Thyroid gland (tissue), 4 donors: ENCODE data around the gene CHP1. TPM values are rescaled to one million over a fixed set of nuclear protein-coding genes. Genes with fewer than 3 reads are reported as not detected.
A peak's percentile ranks its signal among the peaks of the same experiment; 100 is the strongest.
"Not testable (repeated sequence)": the region's sequence is repeated elsewhere in the genome, so short reads cannot be mapped to it uniquely, and the experiment has no call there.

Source experiments
- DNase-seq, 2 donors: peaks; one replicate each; pipeline ENCODE4 v3.0.0-alpha.2; 2019
- H3K27ac ChIP-seq, 3 donors: fragments of 200-600 bp; sonication (generic); 1 replicate in 2 of 3; 2 replicates in 1 of 3; pipeline ENCODE4 v1.5.1; 2016 to 2019; ENCODE audit warnings: mild to moderate bottlenecking in 1 of 3, moderate library complexity in 1 of 3
- H3K27me3 ChIP-seq: fragments of 200-600 bp; sonication (generic); one replicate; pipeline ENCODE4 v1.5.1; 2019
- H3K36me3 ChIP-seq, 2 donors: fragments of 200-600 bp; sonication (generic); one replicate each; pipeline ENCODE4 v1.5.1; 2016 to 2019
- H3K4me1 ChIP-seq, 2 donors: fragments of 200-600 bp; sonication (generic); one replicate each; pipeline ENCODE4 v1.5.1; 2017 to 2019
- H3K4me3 ChIP-seq, 3 donors: fragments of 200-600 bp; sonication (generic); replicated peaks in 1 of 3; 1 replicate in 2 of 3; 2 replicates in 1 of 3; pipeline ENCODE4 v1.5.1; 2016; ENCODE audit warnings: mild to moderate bottlenecking in 1 of 3
- H3K9me3 ChIP-seq: fragments of 200-600 bp; sonication (generic); one replicate; pipeline ENCODE4 v1.5.1; 2017
- POLR2A ChIP-seq, 2 donors: fragments of 450-650 bp; IDR thresholded peaks; one replicate each; pipeline ENCODE4 v1.6.1; 2017; ENCODE audit warnings: antibody characterized with exemption in 2 of 2, mild to moderate bottlenecking in 2 of 2, moderate library complexity in 1 of 2
- WGBS, 2 donors: methylation state at CpG; one replicate each; pipeline ENCODE4 v1.1.5; 2017; 5-methylcytosine and 5-hydroxymethylcytosine counted together
- intact Hi-C: fragments of 100-400 bp; cut with DNase I; formaldehyde crosslinking; loops from one replicate; pipeline ENCODE4 v1.15.1; 2023
- total RNA-seq, 4 donors: library from RNA; depleted of rRNA; stranded (reverse); fragments of >200 nt; gene quantifications; one replicate each; pipeline ENCODE4 v1.2.3, GENCODE V29; 2016
- TF ChIP-seq, protein P1 (sequence below), 6 experiments: fragments of 200-600 bp in 3 of 6; fragments of 450-650 bp in 3 of 6; sonication (generic) in 3 of 6; IDR thresholded peaks; one replicate each; pipeline ENCODE4 v1.5.1; 2016 to 2019; ENCODE audit warnings: antibody characterized with exemption in 6 of 6, mild to moderate bottlenecking in 2 of 6, inconsistent platforms in 1 of 6, moderate library complexity in 1 of 6

CHP1 gene
- total RNA-seq, 4 donors from 2014 or later, result 163 to 347 (median 248) TPM

DNA sequence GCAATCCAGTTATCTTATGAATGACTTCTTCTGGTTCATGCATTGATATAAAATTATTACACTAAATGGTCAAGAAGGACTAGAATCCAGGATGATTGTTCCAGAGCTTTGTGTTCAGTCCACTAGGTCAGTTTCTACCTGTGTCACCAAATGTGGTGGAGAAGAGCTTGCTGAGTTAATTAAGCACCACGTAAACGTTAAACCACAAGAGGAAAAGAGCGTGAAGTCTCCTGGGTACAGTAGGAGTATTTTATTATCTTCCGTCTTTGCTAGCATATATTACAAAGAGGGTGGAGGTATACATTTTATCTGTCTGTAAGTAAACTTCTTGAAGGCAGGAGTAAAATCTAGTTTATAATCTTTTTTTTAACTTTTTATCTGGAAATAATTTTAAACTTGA lies 23.5 kb downstream of the CHP1 start:
- H3K4me3 ChIP-seq, result no peak overlapping the region
- H3K4me1 ChIP-seq, result peaks cover 16 to 24% of the 10 kb centered on the region in 2 donors
- WGBS, 2 donors, result 92 to 94% methylated on average over 4 of the region's 4 CpGs
- no peak for DNase-seq
- H3K9me3 ChIP-seq, result no peaks in the 10 kb centered on the region
- no peaks in the 10 kb centered on the region for H3K27me3 ChIP-seq
- H3K36me3 ChIP-seq, result peaks cover 3 to 4% of the 10 kb centered on the region in 2 donors
- intact Hi-C loops, result no loop called here
- TF ChIP-seq POLR2A (IDR thresholded peaks at IDR 0.05), result no peak
- TF ChIP-seq, protein P1, sequence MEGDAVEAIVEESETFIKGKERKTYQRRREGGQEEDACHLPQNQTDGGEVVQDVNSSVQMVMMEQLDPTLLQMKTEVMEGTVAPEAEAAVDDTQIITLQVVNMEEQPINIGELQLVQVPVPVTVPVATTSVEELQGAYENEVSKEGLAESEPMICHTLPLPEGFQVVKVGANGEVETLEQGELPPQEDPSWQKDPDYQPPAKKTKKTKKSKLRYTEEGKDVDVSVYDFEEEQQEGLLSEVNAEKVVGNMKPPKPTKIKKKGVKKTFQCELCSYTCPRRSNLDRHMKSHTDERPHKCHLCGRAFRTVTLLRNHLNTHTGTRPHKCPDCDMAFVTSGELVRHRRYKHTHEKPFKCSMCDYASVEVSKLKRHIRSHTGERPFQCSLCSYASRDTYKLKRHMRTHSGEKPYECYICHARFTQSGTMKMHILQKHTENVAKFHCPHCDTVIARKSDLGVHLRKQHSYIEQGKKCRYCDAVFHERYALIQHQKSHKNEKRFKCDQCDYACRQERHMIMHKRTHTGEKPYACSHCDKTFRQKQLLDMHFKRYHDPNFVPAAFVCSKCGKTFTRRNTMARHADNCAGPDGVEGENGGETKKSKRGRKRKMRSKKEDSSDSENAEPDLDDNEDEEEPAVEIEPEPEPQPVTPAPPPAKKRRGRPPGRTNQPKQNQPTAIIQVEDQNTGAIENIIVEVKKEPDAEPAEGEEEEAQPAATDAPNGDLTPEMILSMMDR (IDR thresholded peaks at IDR 0.05), result no peak
- H3K27ac ChIP-seq, result no peak overlapping the region

DNA sequence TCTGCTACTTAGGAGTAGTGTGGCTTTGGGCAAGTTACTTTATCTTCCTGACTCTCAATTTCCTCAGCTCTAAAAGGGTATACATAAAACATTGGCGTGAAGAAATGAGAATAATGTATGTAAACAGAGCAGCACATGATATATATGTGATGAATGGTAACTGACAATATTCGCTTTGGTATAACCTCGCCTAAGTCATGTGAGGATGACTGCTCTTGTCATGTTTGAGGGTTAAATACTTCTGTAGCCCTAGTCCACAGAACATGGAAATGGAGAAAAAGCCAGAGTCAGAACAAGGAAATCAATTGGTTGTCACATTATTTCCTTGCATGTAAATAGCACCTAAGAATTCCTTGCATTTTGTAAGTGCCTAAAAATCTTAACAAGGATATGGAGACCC lies 25.0 kb downstream of the CHP1 start:
- H3K36me3 ChIP-seq, result peaks cover 3 to 4% of the 10 kb centered on the region in 2 donors
- peak overlapping the region in 1 of 3 donors; percentile 38 for H3K27ac ChIP-seq
- DNase-seq, result no peak
- H3K9me3 ChIP-seq, result no peaks in the 10 kb centered on the region
- no peak overlapping the region for H3K4me3 ChIP-seq
- H3K27me3 ChIP-seq, result no peaks in the 10 kb centered on the region
- peaks cover 10 to 23% of the 10 kb centered on the region in 2 donors for H3K4me1 ChIP-seq
- TF ChIP-seq, protein P1 (IDR thresholded peaks at IDR 0.05), result no peak
- TF ChIP-seq POLR2A (IDR thresholded peaks at IDR 0.05), result no peak
- intact Hi-C loops, result no loop called here
- whole genome bisulfite sequencing, 2 donors, result 98 to 99% methylated on average over 3 of the region's 3 CpGs

DNA sequence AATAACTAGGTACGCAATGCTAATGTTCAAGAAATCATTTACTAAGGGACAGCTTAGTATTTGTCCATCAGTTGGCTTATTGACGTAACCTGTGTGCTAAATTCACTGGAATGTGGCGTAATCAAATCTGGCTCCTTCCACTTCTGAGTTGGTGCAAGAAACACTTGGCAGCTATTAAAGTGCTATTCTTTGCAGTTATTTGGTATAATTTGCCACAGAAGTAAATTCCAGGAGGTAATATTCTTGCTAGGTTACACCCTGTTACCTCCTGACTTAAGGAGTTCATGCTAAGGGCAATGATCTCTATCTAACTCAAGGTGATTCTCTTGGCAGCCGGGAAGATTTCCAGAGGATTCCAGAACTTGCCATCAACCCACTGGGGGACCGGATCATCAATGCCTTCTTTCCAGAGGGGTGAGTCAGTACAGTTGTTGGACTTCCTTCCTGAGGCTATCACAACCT lies 25.5 kb downstream of the CHP1 start:
- H3K36me3 ChIP-seq, result peaks cover 3 to 4% of the 10 kb centered on the region in 2 donors
- H3K27me3 ChIP-seq, result no peaks in the 10 kb centered on the region
- no peak overlapping the region for H3K4me3 ChIP-seq
- intact Hi-C loops, result no loop called here
- WGBS, 2 donors, result 86 to 87% methylated on average over 5 of the region's 5 CpGs
- peak overlapping the region in 1 of 3 donors; percentile 38 for H3K27ac ChIP-seq
- TF ChIP-seq, protein P1 (IDR thresholded peaks at IDR 0.05), result no peak
- TF ChIP-seq POLR2A (IDR thresholded peaks at IDR 0.05), result no peak
- H3K4me1 ChIP-seq, result peaks cover 10 to 23% of the 10 kb centered on the region in 2 donors
- H3K9me3 ChIP-seq, result no peaks in the 10 kb centered on the region
- DNase-seq, result no peak

DNA sequence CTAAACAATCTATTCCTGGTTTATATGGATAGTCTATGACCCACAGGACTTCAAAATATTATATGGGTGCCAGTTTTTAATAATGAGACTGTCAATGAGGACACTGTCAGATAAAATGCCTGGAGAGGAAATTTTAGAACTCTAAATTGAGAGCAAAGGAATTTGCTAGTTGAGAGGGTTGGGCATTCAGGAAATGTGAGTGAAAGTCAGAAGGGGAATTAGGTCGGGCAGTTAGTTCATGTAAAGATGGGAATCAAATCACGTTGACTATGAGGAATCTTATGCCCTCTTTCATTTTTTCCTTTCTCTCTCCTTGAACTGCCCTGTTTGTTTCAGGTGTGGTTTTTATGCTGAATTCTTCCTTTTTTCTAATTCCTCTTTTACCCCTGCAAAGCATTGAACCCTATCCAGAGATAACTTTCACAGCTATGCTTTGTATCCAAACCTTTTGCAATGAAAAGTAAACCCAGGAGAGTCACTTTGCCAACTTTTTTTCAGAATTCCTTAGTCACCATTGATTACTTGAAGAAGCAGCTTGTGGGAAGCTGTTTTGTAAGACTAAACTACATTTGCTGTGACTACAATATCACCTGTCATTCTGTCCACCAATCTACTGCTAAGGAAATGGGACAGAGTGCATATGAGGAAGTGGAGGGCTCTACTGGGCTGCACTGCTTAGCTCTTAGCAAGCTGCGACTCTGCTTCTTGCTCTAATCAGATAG lies 27.8 kb downstream of the CHP1 start:
- 48 to 52% methylated on average over 3 of the region's 3 CpGs for WGBS, 2 donors
- peaks cover 4 to 11% of the 10 kb centered on the region in 2 donors for H3K36me3 ChIP-seq
- H3K27me3 ChIP-seq, result no peaks in the 10 kb centered on the region
- peaks cover 10 to 23% of the 10 kb centered on the region in 2 donors for H3K4me1 ChIP-seq
- intact Hi-C loops, result no loop called here
- H3K4me3 ChIP-seq, result no peak overlapping the region
- H3K9me3 ChIP-seq, result no peaks in the 10 kb centered on the region
- H3K27ac ChIP-seq, result peak overlapping the region; percentile 21 to 73 (median 39)
- peak; percentile 29 to 30 for DNase-seq
- TF ChIP-seq, protein P1 (IDR thresholded peaks at IDR 0.05), result no peak
- peak in 1 of 2 donors; percentile 40 for TF ChIP-seq POLR2A (IDR thresholded peaks at IDR 0.05)

DNA sequence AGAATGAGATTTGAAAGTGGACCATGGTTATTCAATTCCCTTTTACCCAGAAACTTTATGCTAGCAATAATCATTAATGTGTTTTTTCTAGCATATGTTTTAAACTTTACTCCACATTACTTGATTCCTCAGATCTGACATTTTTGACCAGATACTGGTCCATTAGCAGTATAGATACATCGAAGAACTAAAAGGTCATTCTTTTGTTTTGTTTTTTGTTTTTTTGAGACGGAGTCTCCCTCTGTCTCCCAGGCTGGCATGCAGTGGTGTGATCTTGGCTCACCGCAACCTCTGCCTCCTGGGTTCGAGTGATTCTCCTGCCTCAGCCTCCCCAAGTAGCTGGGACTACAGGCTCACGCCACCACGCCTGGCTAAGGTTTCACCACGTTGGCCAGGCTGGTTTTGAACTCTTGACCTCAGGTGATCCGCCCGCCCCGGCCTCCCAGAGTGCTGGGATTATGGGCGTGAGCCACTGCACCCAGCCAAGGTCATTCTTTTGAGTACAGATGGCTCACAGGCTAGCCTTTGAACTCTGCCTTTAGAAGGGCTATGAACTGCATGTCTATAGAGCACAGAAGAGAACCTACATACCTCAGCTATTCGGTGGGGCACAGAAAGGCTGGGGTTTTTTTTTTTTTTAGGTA lies 28.6 kb downstream of the CHP1 start:
- TF ChIP-seq, protein P1 (IDR thresholded peaks at IDR 0.05), result no peak
- TF ChIP-seq POLR2A (IDR thresholded peaks at IDR 0.05), result no peak
- Histone ChIP-seq H3K27ac (peak overlapping the region; percentile 21 to 73 (median 39)), H3K36me3 (peaks cover 11 to 16% of the 10 kb centered on the region in 2 donors), H3K4me1 (peaks cover 10 to 23% of the 10 kb centered on the region in 2 donors), H3K9me3 (no peaks in the 10 kb centered on the region), H3K27me3 (no peaks in the 10 kb centered on the region), H3K4me3 (no peak overlapping the region)
- no peak for DNase-seq
- intact Hi-C loops, result no loop called here
- 94% methylated on average over 12 of the region's 12 CpGs for WGBS, 2 donors

DNA sequence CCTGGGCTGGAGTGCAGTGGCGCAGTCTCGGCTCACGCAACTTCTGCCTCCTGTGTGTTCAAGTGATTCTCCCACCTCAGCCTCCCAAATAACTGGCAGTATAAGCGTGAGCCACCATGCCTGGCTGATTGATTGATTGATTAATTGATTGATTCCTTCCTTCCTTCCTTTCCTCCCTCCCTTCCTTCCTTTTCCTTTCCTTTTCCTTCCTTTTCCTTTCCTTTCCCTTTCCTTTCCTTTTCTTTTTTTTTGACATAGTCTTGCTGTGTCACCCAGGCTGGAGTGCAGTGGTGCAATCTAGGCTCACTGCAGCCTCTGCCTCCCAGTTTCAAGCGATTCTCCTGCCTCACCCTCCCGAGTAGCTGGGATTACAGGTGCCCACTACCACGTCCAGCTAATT lies 29.9 kb downstream of the CHP1 start:
- peaks cover 14 to 25% of the 10 kb centered on the region in 2 donors for H3K36me3 ChIP-seq
- WGBS, 2 donors, result 93 to 98% methylated on average over 7 of the region's 7 CpGs

More for the DNA sequence above, 29.9 kb downstream of the CHP1 start:
- H3K9me3 ChIP-seq, DNase-seq, H3K4me3 ChIP-seq, intact Hi-C loops, H3K27me3 ChIP-seq, H3K27ac ChIP-seq: not testable (repeated sequence)
- H3K4me1 ChIP-seq, result peaks cover 10 to 23% of the 10 kb centered on the region in 2 donors
